GM12878 (cell line): ENCODE measurements around the gene GNPTAB. TPM values are rescaled to one million over a fixed set of nuclear protein-coding genes. Genes with fewer than 3 reads are reported as not detected.

Experiments
- ATAC-seq: fragments of 200-7000 bp; cut with Tn5 transposase; 3 replicates; pipeline ENCODE4 v1.9.1; 2020; ENCODE audit warnings: mild to moderate bottlenecking, moderate library complexity
- BruUV-seq: library from RNA; stranded (reverse); fragments of 400-500 nt; replicated peaks from 2 replicates; lab custom pipeline; 2021; lab: Mats Ljungman, UMichigan
- CTCF ChIA-PET: fragments of 300-600 bp; sonication (Branson Sonifier 250); formaldehyde crosslinking; extraction: SDS; loops from one replicate; lab custom pipeline; 2021; ENCODE audit warnings: inconsistent platforms; lab: Yijun Ruan, JAX
- POLR2A ChIA-PET: fragments of 350-600 bp; formaldehyde crosslinking; extraction: SDS; loops from one replicate; lab custom pipeline; 2021; ENCODE audit warnings: inconsistent platforms; lab: Charles Lee
- RAD21 ChIA-PET: fragments of 300-600 bp; sonication (Branson Sonifier 250); formaldehyde crosslinking; loops from one replicate; lab custom pipeline; 2023; ENCODE audit warnings: antibody characterized with exemption; ENCODE audit not compliant: unreplicated experiment; lab: Charles Lee
- SMC1A ChIA-PET: fragments of 300-600 bp; sonication (Branson Sonifier 250); formaldehyde crosslinking; loops from one replicate; lab custom pipeline; 2023; ENCODE audit not compliant: unreplicated experiment, uncharacterized antibody; lab: Charles Lee
- DNase-seq: peaks from one replicate; pipeline ENCODE4 v3.0.0-alpha.2; 2011; ENCODE audit warnings: low read depth, low spot score
- FAIRE-seq: peaks from 3 replicates; lab custom pipeline; 2011; peaks lifted over from hg19 to GRCh38; lab: Jason Lieb, UNC
- H2AFZ ChIP-seq: 2 replicates; pipeline ENCODE4 v1.6.0; 2011; ENCODE audit warnings: low read depth, low read length, control low read depth; ENCODE audit not compliant: control insufficient read depth
- H3K27ac ChIP-seq: 2 replicates; pipeline ENCODE4 v1.5.1; 2011; ENCODE audit warnings: control low read depth; ENCODE audit not compliant: control insufficient read depth, insufficient read depth
- H3K27me3 ChIP-seq, 2 experiments: replicated peaks in 1 of 2; 2 replicates each; pipeline versions ENCODE4 v1.6.0 to v1.6.1; 2011; ENCODE audit warnings: low read length in 1 of 2; ENCODE audit not compliant: control insufficient read depth in 2 of 2, insufficient read depth in 2 of 2
- H3K36me3 ChIP-seq, 2 experiments: 2 replicates each; pipeline ENCODE4 v1.5.1; 2011; ENCODE audit warnings: low read length in 1 of 2; ENCODE audit not compliant: control insufficient read depth in 2 of 2, insufficient read depth in 2 of 2
- H3K4me1 ChIP-seq: 2 replicates; pipeline ENCODE4 v1.6.1; 2011; ENCODE audit warnings: mild to moderate bottlenecking, low read length, moderate library complexity, mixed read lengths; ENCODE audit not compliant: control insufficient read depth, insufficient read depth
- H3K4me2 ChIP-seq: 2 replicates; pipeline ENCODE4 v1.6.0; 2011; ENCODE audit warnings: control low read depth; ENCODE audit not compliant: control insufficient read depth, insufficient read depth
- H3K4me3 ChIP-seq: fragments of 200-600 bp; sonication (generic); 2 replicates; pipeline ENCODE4 v1.5.1; 2016
- H3K79me2 ChIP-seq: 2 replicates; pipeline ENCODE4 v1.6.0; 2011; ENCODE audit warnings: low read length; ENCODE audit not compliant: control insufficient read depth, insufficient read depth
- H3K9ac ChIP-seq: 2 replicates; pipeline ENCODE4 v1.8.0; 2011; ENCODE audit warnings: low read length, control low read depth, mixed read lengths; ENCODE audit not compliant: control insufficient read depth, insufficient read depth
- H3K9me3 ChIP-seq: replicated peaks from 3 replicates; pipeline ENCODE4 v1.5.1; 2011; ENCODE audit warnings: mild to moderate bottlenecking, low read length; ENCODE audit not compliant: control insufficient read depth, insufficient read depth
- H4K20me1 ChIP-seq: 2 replicates; pipeline ENCODE4 v1.6.0; 2011; ENCODE audit not compliant: control insufficient read depth, insufficient read depth
- ATF7 ChIP-seq: fragments of 450-650 bp; IDR thresholded peaks from 2 replicates; pipeline ENCODE4 v1.6.1; 2016; ENCODE audit warnings: low read depth, mild to moderate bottlenecking
- BRCA1 ChIP-seq: IDR thresholded peaks from 2 replicates; pipeline ENCODE4 v1.6.1; 2011; ENCODE audit warnings: low read depth, low read length, improper control_type of control experiment
- CEBPB ChIP-seq, 2 experiments: fragments of 150-350 bp in 1 of 2; IDR thresholded peaks; 2 replicates each; pipeline ENCODE4 v1.6.1; 2012 to 2014; ENCODE audit warnings: low read depth in 2 of 2, low read length in 2 of 2, borderline replicate concordance in 1 of 2, inconsistent platforms in 1 of 2
- CHD2 ChIP-seq: IDR thresholded peaks from 2 replicates; pipeline ENCODE4 v1.6.1; 2011; ENCODE audit warnings: low read depth, low read length, improper control_type of control experiment, borderline replicate concordance
- CREB1 ChIP-seq: IDR thresholded peaks from 2 replicates; pipeline ENCODE4 v1.6.1; 2012; ENCODE audit warnings: low read depth, mild to moderate bottlenecking, inconsistent platforms
- CREM ChIP-seq: IDR thresholded peaks from 2 replicates; pipeline ENCODE4 v1.6.1; 2014; ENCODE audit warnings: antibody characterized with exemption, low read depth
- FOXM1 ChIP-seq: IDR thresholded peaks from 2 replicates; pipeline ENCODE4 v1.6.1; 2012; ENCODE audit warnings: low read depth, mild to moderate bottlenecking, inconsistent platforms, low read length, moderate library complexity
- KLF5 ChIP-seq: fragments of 450-650 bp; IDR thresholded peaks from 2 replicates; pipeline ENCODE4 v1.6.1; 2014; ENCODE audit warnings: mild to moderate bottlenecking; ENCODE audit not compliant: partially characterized antibody
- NR2C2 ChIP-seq: IDR thresholded peaks from 2 replicates; pipeline ENCODE4 v1.6.1; 2011; ENCODE audit warnings: borderline replicate concordance, low read depth; ENCODE audit not compliant: control insufficient read depth, insufficient read length
- PAX8 ChIP-seq: fragments of 450-650 bp; IDR thresholded peaks from 2 replicates; pipeline ENCODE4 v1.6.1; 2017; ENCODE audit warnings: mild to moderate bottlenecking, moderate library complexity
- POLR2A ChIP-seq: IDR thresholded peaks from 2 replicates; pipeline ENCODE4 v1.6.1; 2011; ENCODE audit warnings: low read depth, mild to moderate bottlenecking, low read length
- RAD51 ChIP-seq: fragments of 450-650 bp; IDR thresholded peaks from 2 replicates; pipeline ENCODE4 v1.6.1; 2016; ENCODE audit warnings: moderate library complexity, mild to moderate bottlenecking, inconsistent platforms
- SUPT20H ChIP-seq: IDR thresholded peaks from 2 replicates; pipeline ENCODE4 v1.6.1; 2011; ENCODE audit warnings: low read depth, mild to moderate bottlenecking, low read length, moderate library complexity, borderline replicate concordance; ENCODE audit not compliant: control insufficient read depth
- YY1 ChIP-seq: IDR thresholded peaks from 2 replicates; pipeline ENCODE4 v1.6.1; 2011; ENCODE audit warnings: low read depth, mild to moderate bottlenecking, low read length
- ZNF622 ChIP-seq: fragments of 450-650 bp; IDR thresholded peaks from 2 replicates; pipeline ENCODE4 v1.6.1; 2017; ENCODE audit warnings: mild to moderate bottlenecking, inconsistent platforms
- ZSCAN29 ChIP-seq: fragments of 450-650 bp; IDR thresholded peaks from 2 replicates; pipeline ENCODE4 v1.6.1; 2017; ENCODE audit warnings: mild to moderate bottlenecking, moderate library complexity
- WGBS: methylation state at CpG from one replicate; pipeline ENCODE4 v1.1.6; 2016; ENCODE audit warnings: low lambda C conversion rate; ENCODE audit not compliant: insufficient replicate concordance, insufficient coverage; ENCODE audit errors: missing lambda C conversion rate; 5-methylcytosine and 5-hydroxymethylcytosine counted together
- in situ Hi-C: fragments of 300-500 bp; cut with MboI; formaldehyde crosslinking; loops from 9 replicates; pipeline ENCODE4 v1.14.3; 2018; ENCODE audit warnings: mixed read lengths
- intact Hi-C: fragments of 100-400 bp; cut with micrococcal nuclease; formaldehyde crosslinking; loops from one replicate; pipeline ENCODE4 v1.14.2; 2022; ENCODE audit not compliant: unreplicated experiment
- polyA plus RNA-seq, 11 experiments: library from polyadenylated mRNA; depleted of rRNA in 4 of 11; unstranded in 6 of 11; stranded (reverse) in 5 of 11; fragments of >200 nt; fragmentation: Nextera tagmentation in 4 of 11; fragmentation: Illumina TruSeq in 1 of 11; extraction: Ambion mirVana in 4 of 11; extraction: Trizol in 1 of 11; gene quantifications; 1 replicate in 1 of 11; 2 replicates in 10 of 11; pipeline versions ENCODE4 v1.2.1 to v1.2.3, GENCODE V29; 2011 to 2016; ENCODE audit warnings: inconsistent platforms in 2 of 11, missing spikeins in 2 of 11, low read depth in 1 of 11
- total RNA-seq, 4 experiments: library from RNA; depleted of rRNA in 3 of 4; stranded (reverse); fragments of >200 nt in 3 of 4; fragmentation: Illumina TruSeq in 1 of 4; extraction: Trizol in 1 of 4; gene quantifications; 2 replicates each; pipeline versions ENCODE4 v1.2.1 to v1.2.3, GENCODE V29; 2013 to 2021
- TF ChIP-seq, protein P1 (sequence below): fragments of 150-350 bp; IDR thresholded peaks from 2 replicates; pipeline ENCODE4 v1.6.1; 2016; ENCODE audit warnings: low read depth, low read length
- TF ChIP-seq, protein P2 (sequence below): fragments of 450-650 bp; IDR thresholded peaks from 2 replicates; pipeline ENCODE4 v1.6.1; 2017; ENCODE audit warnings: borderline replicate concordance
- TF ChIP-seq, protein P3 (sequence below): IDR thresholded peaks from 2 replicates; pipeline ENCODE4 v1.6.1; 2011; ENCODE audit warnings: low read depth, mild to moderate bottlenecking, low read length, moderate library complexity, borderline replicate concordance; ENCODE audit errors: extremely low read depth

The GNPTAB gene
- total and polyA plus RNA-seq, 10 of the 15 experiments (the other 5 are each of a cell fraction or from before 2014, with no cell fraction given) = 9.8 to 38.9 (median 35.3) TPM

DNA sequence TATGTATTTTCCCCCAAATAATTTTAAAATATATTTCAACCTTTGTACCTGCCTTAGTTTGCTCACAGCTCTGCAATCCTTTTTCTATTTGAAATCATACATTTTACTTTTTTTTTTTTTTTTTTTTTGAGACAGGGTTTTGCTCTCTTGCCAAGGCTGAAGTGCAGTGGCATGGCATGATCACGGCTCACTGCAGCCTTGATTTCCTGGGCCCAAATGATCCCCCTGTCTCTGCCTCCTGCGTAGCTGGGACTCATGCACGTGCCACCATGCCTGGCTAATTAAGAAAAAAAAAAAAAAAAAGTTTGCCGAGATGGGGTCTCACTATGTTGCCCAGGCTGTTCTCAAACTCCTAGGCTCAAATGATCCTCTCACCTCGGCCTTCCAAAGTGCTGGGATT, 90.2 kb downstream of the GNPTAB start:
- no peak overlapping the region for H3K4me3 ChIP-seq
- H3K9ac ChIP-seq = no peak overlapping the region
- intact Hi-C loops = no loop called here
- no peak for TF ChIP-seq CEBPB (IDR thresholded peaks at IDR 0.05; ENCODE audit: borderline replicate concordance in 1 of 2, low read depth in 2 of 2, low read length in 2 of 2)
- no peak for TF ChIP-seq ATF7
- TF ChIP-seq RAD51 = no peak
- no peak for TF ChIP-seq ZNF622
- no peak for TF ChIP-seq POLR2A
- TF ChIP-seq, protein P1, sequence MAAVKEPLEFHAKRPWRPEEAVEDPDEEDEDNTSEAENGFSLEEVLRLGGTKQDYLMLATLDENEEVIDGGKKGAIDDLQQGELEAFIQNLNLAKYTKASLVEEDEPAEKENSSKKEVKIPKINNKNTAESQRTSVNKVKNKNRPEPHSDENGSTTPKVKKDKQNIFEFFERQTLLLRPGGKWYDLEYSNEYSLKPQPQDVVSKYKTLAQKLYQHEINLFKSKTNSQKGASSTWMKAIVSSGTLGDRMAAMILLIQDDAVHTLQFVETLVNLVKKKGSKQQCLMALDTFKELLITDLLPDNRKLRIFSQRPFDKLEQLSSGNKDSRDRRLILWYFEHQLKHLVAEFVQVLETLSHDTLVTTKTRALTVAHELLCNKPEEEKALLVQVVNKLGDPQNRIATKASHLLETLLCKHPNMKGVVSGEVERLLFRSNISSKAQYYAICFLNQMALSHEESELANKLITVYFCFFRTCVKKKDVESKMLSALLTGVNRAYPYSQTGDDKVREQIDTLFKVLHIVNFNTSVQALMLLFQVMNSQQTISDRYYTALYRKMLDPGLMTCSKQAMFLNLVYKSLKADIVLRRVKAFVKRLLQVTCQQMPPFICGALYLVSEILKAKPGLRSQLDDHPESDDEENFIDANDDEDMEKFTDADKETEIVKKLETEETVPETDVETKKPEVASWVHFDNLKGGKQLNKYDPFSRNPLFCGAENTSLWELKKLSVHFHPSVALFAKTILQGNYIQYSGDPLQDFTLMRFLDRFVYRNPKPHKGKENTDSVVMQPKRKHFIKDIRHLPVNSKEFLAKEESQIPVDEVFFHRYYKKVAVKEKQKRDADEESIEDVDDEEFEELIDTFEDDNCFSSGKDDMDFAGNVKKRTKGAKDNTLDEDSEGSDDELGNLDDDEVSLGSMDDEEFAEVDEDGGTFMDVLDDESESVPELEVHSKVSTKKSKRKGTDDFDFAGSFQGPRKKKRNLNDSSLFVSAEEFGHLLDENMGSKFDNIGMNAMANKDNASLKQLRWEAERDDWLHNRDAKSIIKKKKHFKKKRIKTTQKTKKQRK = no peak
- no peak for TF ChIP-seq PAX8
- TF ChIP-seq YY1 = no peak
- TF ChIP-seq CREM = no peak
- TF ChIP-seq, protein P2, sequence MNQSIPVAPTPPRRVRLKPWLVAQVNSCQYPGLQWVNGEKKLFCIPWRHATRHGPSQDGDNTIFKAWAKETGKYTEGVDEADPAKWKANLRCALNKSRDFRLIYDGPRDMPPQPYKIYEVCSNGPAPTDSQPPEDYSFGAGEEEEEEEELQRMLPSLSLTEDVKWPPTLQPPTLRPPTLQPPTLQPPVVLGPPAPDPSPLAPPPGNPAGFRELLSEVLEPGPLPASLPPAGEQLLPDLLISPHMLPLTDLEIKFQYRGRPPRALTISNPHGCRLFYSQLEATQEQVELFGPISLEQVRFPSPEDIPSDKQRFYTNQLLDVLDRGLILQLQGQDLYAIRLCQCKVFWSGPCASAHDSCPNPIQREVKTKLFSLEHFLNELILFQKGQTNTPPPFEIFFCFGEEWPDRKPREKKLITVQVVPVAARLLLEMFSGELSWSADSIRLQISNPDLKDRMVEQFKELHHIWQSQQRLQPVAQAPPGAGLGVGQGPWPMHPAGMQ = no peak
- TF ChIP-seq BRCA1 = no peak
- no peak for TF ChIP-seq CHD2
- TF ChIP-seq KLF5 = no peak
- no peak for TF ChIP-seq ZSCAN29
- TF ChIP-seq NR2C2 = no peak
- no peak for TF ChIP-seq CREB1
- no peak for TF ChIP-seq FOXM1
- TF ChIP-seq SUPT20H = no peak
- TF ChIP-seq, protein P3, sequence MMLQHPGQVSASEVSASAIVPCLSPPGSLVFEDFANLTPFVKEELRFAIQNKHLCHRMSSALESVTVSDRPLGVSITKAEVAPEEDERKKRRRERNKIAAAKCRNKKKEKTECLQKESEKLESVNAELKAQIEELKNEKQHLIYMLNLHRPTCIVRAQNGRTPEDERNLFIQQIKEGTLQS = no peak
- DNase-seq = no peak
- H3K9me3 ChIP-seq = no peaks in the 10 kb centered on the region
- peaks cover 2 to 3% of the 10 kb centered on the region in 2 experiments; a peak in 3 of 4 replicates for H3K36me3 ChIP-seq
- ChIA-PET CTCF (no interaction called here), RAD21 (interaction anchor here (0.7 kb wide), 1 partner anchor 333 kb away, joined by 3 read pairs; the partner anchor contains the start of gene ARL1), SMC1A (interaction anchor here (0.6 to 0.7 kb wide), 2 partner anchors 15 to 131 kb away, joined by 3 read pairs; no protein-coding TSS in a partner anchor), POLR2A (interaction anchor here (0.7 kb wide), 1 partner anchor 999 kb away, joined by 5 read pairs; no protein-coding TSS in a partner anchor)
- H3K4me1 ChIP-seq = peaks cover 17% of the 10 kb centered on the region
- H3K79me2 ChIP-seq = no peaks in the 10 kb centered on the region
- H3K4me2 ChIP-seq = no peak overlapping the region
- no peak for ATAC-seq
- H2AFZ ChIP-seq = no peak overlapping the region
- in situ Hi-C loops = no loop called here
- BruUV-seq = no TSS peak
- H4K20me1 ChIP-seq = no peaks in the 10 kb centered on the region
- H3K27ac ChIP-seq = no peak overlapping the region
- no peaks in the 10 kb centered on the region for H3K27me3 ChIP-seq
- no peak for FAIRE-seq
- 96% methylated on average over 4 of the region's 5 CpGs for WGBS
